Loucy (cell line): ENCODE results near the gene HS6ST3.

Experiments used
- H2AFZ ChIP-seq: fragments of 200-600 bp; sonication (generic); 2 replicates; pipeline ENCODE4 v1.6.0; 2016; ENCODE audit warnings: antibody characterized with exemption, mild to moderate bottlenecking, low read length, moderate library complexity
- H3F3A ChIP-seq: fragments of 200-600 bp; 2 replicates; pipeline ENCODE4 v1.6.0; 2016; ENCODE audit warnings: antibody characterized with exemption, low read depth, mild to moderate bottlenecking
- H3K27me3 ChIP-seq: fragments of 200-600 bp; sonication (generic); 2 replicates; pipeline ENCODE4 v1.6.1; 2014; ENCODE audit warnings: low read length, mild to moderate bottlenecking; ENCODE audit not compliant: insufficient read depth, poor library complexity, severe bottlenecking
- H3K36me3 ChIP-seq: fragments of 200-600 bp; sonication (generic); 2 replicates; pipeline ENCODE4 v1.6.1; 2016; ENCODE audit warnings: low read length; ENCODE audit not compliant: insufficient read depth
- H3K4me1 ChIP-seq: fragments of 200-600 bp; sonication (generic); 2 replicates; pipeline ENCODE4 v1.5.1; 2014; ENCODE audit warnings: low read length, mild to moderate bottlenecking; ENCODE audit not compliant: insufficient read depth, poor library complexity, severe bottlenecking
- H3K4me2 ChIP-seq: fragments of 200-600 bp; sonication (generic); 2 replicates; pipeline ENCODE4 v1.6.0; 2014; ENCODE audit warnings: antibody characterized with exemption, low read length, low read depth, mild to moderate bottlenecking; ENCODE audit not compliant: poor library complexity, severe bottlenecking
- H3K4me3 ChIP-seq: fragments of 200-600 bp; sonication (generic); 2 replicates; pipeline ENCODE4 v1.5.1; 2014; ENCODE audit warnings: low read length, mild to moderate bottlenecking, mixed read lengths; ENCODE audit not compliant: poor library complexity, severe bottlenecking
- H3K79me2 ChIP-seq: fragments of 200-600 bp; sonication (generic); 2 replicates; pipeline ENCODE4 v1.6.1; 2014; ENCODE audit warnings: low read length; ENCODE audit not compliant: insufficient read depth
- H3K9ac ChIP-seq: fragments of 200-600 bp; sonication (generic); 2 replicates; pipeline ENCODE4 v1.6.0; 2014; ENCODE audit warnings: mild to moderate bottlenecking, low read depth, low read length, moderate library complexity; ENCODE audit not compliant: poor library complexity, severe bottlenecking
- H3K9me2 ChIP-seq: fragments of 200-600 bp; sonication (generic); replicated peaks from 2 replicates; pipeline ENCODE4 v1.6.1; 2016; ENCODE audit warnings: low read depth, low read length, mixed read lengths
- H3K9me3 ChIP-seq: fragments of 200-600 bp; sonication (generic); 2 replicates; pipeline ENCODE4 v1.6.1; 2014; ENCODE audit warnings: mild to moderate bottlenecking, antibody characterized with exemption, low read length, low read depth; ENCODE audit not compliant: insufficient read depth
- H4K20me1 ChIP-seq: fragments of 200-600 bp; sonication (generic); 2 replicates; pipeline ENCODE4 v1.6.0; 2014; ENCODE audit warnings: antibody characterized with exemption, low read length, mild to moderate bottlenecking; ENCODE audit not compliant: insufficient read depth, poor library complexity, severe bottlenecking
- CTCF ChIP-seq: fragments of 200-600 bp; sonication (generic); conservative IDR thresholded peaks from 2 replicates; pipeline ENCODE4 v1.5.1; 2014; ENCODE audit warnings: mild to moderate bottlenecking, antibody characterized with exemption, low read length
- EZH2phosphoT487 ChIP-seq: fragments of 200-600 bp; IDR thresholded peaks from 2 replicates; pipeline ENCODE4 v1.6.1; 2018; ENCODE audit warnings: antibody characterized with exemption, mild to moderate bottlenecking, moderate library complexity, borderline replicate concordance

The HS6ST3 gene

GRCh38 chr13:96216543-96216942, 126.6 kb downstream of the HS6ST3 start:
- H2AFZ ChIP-seq = no peak overlapping the region
- no peak overlapping the region for H3K4me3 ChIP-seq
- no peaks in the 10 kb centered on the region; the same call in 1 of the 2 replicates for H3K9me3 ChIP-seq
- no peaks in the 10 kb centered on the region for H3K27me3 ChIP-seq
- no peaks in the 10 kb centered on the region for H3K79me2 ChIP-seq
- TF ChIP-seq EZH2phosphoT487 = no peak
- TF ChIP-seq CTCF = no peak
- no peaks in the 10 kb centered on the region for H3K9me2 ChIP-seq
- H3K36me3 ChIP-seq = no peaks in the 10 kb centered on the region
- no peaks in the 10 kb centered on the region for H3F3A ChIP-seq
- H3K4me2 ChIP-seq = no peak overlapping the region
- H3K9ac ChIP-seq = no peak overlapping the region
- no peaks in the 10 kb centered on the region for H4K20me1 ChIP-seq
- H3K4me1 ChIP-seq = no peaks in the 10 kb centered on the region

GRCh38 chr13:96218475-96218874, 128.6 kb downstream of the HS6ST3 start:
- no peaks in the 10 kb centered on the region for H3K79me2 ChIP-seq
- no peak overlapping the region for H2AFZ ChIP-seq
- H3K36me3 ChIP-seq = no peaks in the 10 kb centered on the region

GRCh38 chr13:96221471-96221870, 131.6 kb downstream of the HS6ST3 start:
- TF ChIP-seq CTCF = no peak
- TF ChIP-seq EZH2phosphoT487 = no peak
- Histone ChIP-seq H3K79me2 (no peaks in the 10 kb centered on the region), H3K9me3 (no peaks in the 10 kb centered on the region), H2AFZ (no peak overlapping the region), H3K4me1 (no peaks in the 10 kb centered on the region), H3K36me3 (no peaks in the 10 kb centered on the region), H3K4me3 (no peak overlapping the region), H3K9ac (no peak overlapping the region), H3K9me2 (no peaks in the 10 kb centered on the region), H4K20me1 (no peaks in the 10 kb centered on the region), H3K4me2 (no peak overlapping the region), H3F3A (no peaks in the 10 kb centered on the region), H3K27me3 (no peaks in the 10 kb centered on the region)

More at GRCh38 chr13:96218475-96218874, 128.6 kb downstream of the HS6ST3 start:
- Histone ChIP-seq H3K9me3 (no peaks in the 10 kb centered on the region), H3K9ac (no peak overlapping the region), H3K9me2 (no peaks in the 10 kb centered on the region), H3F3A (no peaks in the 10 kb centered on the region), H3K4me2 (no peak overlapping the region), H3K27me3 (no peaks in the 10 kb centered on the region), H4K20me1 (no peaks in the 10 kb centered on the region), H3K4me3 (no peak overlapping the region), H3K4me1 (no peaks in the 10 kb centered on the region)
- no peak for TF ChIP-seq EZH2phosphoT487

- Histone ChIP-seq H3K36me3 (no peaks in the 10 kb centered on the region), H2AFZ (no peak overlapping the region), H4K20me1 (no peaks in the 10 kb centered on the region), H3F3A (no peaks in the 10 kb centered on the region), H3K9me3 (no peaks in the 10 kb centered on the region), H3K4me1 (no peaks in the 10 kb centered on the region), H3K79me2 (no peaks in the 10 kb centered on the region), H3K9me2 (no peaks in the 10 kb centered on the region), H3K4me2 (no peak overlapping the region), H3K27me3 (no peaks in the 10 kb centered on the region), H3K4me3 (no peak overlapping the region), H3K9ac (no peak overlapping the region)
- TF ChIP-seq EZH2phosphoT487 = no peak
- TF ChIP-seq CTCF = no peak
Measured at GRCh38 chr13:96223231-96223630, 133.3 kb downstream of the HS6ST3 start.
